Tibial nerve (tissue), 3 donors: ENCODE data around the gene C1orf115.

ENCODE experiments used
- CTCF ChIP-seq, 5 experiments: fragments of 200-600 bp in 3 of 5; fragments of 450-650 bp in 2 of 5; sonication (generic) in 3 of 5; IDR thresholded peaks; one replicate each; pipeline ENCODE4 v1.5.1; 2016 to 2019; ENCODE audit warnings: antibody characterized with exemption in 5 of 5, mild to moderate bottlenecking in 3 of 5, moderate library complexity in 2 of 5
- POLR2A ChIP-seq, 2 donors: fragments of 450-650 bp; IDR thresholded peaks; one replicate each; pipeline ENCODE4 v1.6.1; 2017; ENCODE audit warnings: antibody characterized with exemption in 2 of 2, mild to moderate bottlenecking in 2 of 2, moderate library complexity in 2 of 2

- TF ChIP-seq CTCF (IDR thresholded peaks at IDR 0.05) (no peak), POLR2A (IDR thresholded peaks at IDR 0.05) (no peak)
Measured at GRCh38 chr1:220696226-220696862, 6.2 kb downstream of the C1orf115 start.
